GM19395 (cell line): ENCODE results near the gene NES.
A peak's percentile ranks its signal among the peaks of the same experiment; 100 is the strongest.

Experiments used
- ATAC-seq: cut with Tn5 transposase; IDR thresholded peaks from one replicate; pipeline ENCODE4 v1.9.1; 2021; ENCODE audit warnings: mild to moderate bottlenecking, moderate library complexity; ENCODE audit not compliant: unreplicated experiment

The NES gene

GRCh38 chr1:156664767-156665411 is 12.3 kb downstream of the NES start:
- ATAC-seq: no peak

DNA sequence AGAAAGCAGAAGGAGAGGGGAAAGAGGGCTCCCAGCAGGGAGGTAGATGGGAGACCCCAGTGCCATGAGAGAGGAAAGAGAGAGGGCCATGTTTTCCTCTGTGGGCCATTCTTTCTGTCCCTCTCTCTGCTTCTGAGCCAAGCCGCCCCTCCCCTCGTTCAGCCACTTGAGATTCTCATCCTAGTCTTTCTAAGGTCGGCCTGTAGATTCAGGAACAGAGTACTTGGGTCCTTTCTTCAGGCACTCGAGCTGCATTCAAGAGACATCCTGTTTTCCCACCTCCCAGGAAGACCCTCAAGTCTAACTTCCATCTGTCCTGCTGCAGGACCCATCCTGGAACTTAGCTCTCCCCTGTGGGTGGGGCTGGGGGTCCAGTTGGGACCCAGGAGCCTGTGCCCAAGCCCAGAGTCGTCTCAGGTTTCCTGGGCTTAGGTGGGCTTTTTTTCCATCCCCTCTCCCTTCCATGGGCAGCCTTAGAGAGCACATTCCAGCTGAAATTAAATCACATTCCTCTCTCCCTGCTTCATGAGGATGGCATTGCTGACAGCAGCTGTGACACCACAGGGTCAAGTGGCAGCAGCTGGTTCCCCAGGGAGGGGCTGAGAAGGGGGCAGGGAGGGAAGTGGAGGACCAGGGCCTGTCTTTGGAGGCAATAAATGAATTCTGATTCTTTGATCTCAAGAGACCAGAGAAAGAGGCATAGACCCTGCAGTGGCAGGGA is 13.0 kb downstream of the NES start:
- ATAC-seq: no peak

DNA sequence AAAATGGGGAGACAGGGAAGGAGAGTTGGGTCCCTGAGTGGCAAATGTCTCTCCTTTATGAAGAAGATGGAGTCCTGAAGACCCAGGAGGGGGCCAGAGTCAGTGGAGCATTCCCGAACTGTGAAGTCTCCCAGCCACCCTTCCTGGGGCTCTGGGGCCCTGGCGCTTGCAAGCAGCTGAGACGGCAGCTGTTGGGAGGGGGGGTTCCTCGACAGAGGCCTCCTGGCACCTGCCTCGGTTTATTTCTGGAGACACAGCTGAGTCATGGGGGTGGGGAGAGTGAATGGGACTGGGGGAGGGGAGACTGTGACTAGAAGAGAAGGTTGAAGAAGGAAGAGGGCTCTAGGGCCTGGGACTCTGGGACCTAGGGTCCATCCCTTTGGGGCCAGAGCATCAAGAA is 14.0 kb downstream of the NES start:
- no peak for ATAC-seq

DNA sequence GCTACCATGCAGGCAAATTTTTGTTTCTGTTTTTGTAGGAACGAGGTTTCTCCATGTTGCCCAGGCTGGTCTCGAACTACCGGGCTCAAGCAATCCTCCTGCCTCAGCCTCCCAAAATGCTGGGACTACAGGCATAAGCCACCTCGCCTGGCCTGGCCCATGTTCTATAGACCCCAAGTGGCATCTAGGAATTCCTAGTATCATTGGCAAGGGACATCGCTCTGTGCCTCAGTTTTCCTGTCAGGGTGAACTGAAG is 14.5 kb downstream of the NES start:
- no peak for ATAC-seq

DNA sequence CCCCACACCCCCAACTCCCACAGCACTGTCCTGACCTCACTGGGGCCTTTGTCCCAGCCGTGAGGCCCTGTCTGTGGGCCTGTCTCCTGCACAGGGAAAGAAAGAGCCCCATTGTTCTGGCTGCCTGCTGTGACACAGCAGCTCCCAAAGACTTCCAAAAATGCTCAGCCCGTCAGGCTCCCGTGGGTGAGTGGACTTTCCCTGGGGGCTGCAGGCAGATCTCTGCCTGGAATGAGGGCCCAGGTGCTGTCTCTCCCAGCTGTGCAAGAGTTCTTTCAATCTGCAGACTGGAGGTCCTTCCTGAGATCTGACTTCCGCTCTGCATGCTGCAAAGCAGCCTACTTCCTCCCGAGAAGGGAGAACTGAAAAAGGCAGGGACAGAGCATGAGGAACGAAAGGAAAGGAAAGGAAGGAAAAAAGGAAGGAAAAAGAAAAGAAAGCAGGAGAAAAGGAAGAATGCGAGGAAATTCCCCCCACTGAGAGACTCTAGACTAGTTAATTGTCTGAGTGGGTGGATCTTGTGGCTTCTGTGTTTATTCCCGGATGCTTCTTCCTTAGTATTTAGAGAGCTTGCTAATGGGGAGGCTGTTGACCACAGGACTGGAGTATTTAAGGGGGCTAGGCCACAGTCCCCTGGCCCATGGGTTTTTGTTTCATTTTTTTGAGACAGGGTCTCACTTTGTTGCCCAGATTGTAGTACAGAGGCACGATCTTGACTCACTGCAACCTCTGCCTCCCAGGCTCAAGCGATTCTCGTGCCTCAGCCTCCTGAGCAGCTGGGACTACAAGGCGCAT is 15.0 kb downstream of the NES start:
- no peak for ATAC-seq

GRCh38 chr1:156660752-156661112 is 16.5 kb downstream of the NES start:
- ATAC-seq: no peak

GRCh38 chr1:156659988-156660751 is 17.0 kb downstream of the NES start:
- peak; percentile 50 for ATAC-seq

DNA sequence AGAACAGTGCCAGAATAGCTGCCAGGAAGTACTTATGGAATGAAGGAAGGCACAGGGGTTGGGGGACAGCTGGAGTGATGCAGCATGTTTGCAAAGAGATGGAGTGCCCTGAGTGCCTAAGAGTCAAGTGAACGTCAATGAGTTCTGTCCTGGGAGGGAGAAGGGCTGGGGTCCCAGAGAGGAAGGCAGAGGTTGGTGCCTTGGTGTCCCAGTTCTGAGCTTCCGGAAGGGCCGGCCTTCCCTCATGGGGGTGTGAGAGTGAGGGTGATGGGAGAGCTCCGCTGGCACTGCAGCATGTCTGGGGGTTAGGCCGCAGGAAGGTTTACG is 17.6 kb downstream of the NES start:
- no peak for ATAC-seq

DNA sequence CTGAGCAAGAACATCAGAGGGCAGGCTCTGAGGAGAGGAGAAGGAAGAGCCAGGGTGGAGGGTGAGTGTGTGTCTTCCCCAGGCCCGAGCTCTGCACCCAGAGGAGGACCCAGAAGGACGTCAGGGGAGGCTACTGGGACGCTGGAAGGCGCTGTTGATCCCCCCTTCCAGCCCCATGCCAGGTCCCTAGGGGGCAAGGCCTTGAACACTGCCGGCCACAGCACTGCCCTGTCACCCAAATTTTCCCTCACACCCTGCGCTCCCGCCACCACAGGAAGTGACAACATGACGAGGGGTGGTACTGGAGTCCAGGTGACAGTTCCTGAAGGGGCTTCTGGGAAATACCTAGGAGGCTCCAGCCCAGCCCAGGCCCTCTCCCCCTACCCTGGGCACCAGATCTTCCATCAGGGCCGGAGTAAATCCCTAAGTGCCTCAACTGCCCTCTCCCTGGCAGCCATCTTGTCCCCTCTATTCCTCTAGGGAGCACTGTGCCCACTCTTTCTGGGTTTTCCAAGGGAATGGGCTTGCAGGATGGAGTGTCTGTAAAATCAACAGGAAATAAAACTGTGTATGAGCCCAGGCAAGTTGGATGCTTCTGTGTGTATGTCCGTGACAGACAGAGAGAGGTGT is 18.1 kb downstream of the NES start:
- no peak for ATAC-seq

- no peak for ATAC-seq
These were observed 18.7 kb downstream of the NES start for GRCh38 chr1:156658496-156658895.

DNA sequence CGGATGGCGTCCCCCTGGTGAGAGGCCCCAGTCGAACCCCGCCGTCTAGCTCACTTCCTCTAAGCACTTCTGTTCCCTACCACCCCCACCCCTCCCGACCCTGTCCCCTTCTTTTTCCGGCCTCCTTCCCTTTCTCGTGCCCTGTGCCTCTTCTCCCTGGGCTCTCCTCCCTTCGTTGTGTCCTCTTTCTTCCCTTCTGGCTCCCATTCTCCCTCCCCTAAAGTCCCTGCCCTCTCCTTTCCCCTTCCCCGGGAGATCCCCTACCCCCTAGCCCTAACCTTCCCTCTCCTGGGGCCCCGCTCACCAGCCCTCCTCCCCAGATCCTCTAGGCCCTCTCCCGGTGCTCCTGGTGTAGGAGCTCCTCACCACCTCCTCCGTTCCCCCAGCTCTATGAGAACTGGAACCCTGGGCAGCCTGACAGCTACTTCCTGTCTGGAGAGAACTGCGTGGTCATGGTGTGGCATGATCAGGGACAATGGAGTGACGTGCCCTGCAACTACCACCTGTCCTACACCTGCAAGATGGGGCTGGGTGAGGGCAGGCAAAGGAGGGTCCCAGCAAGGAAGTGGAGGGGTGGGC is 19.4 kb downstream of the NES start:
- ATAC-seq: no peak

- no peak for ATAC-seq
These were observed 20.1 kb downstream of the NES start for GRCh38 chr1:156656806-156657740.

DNA sequence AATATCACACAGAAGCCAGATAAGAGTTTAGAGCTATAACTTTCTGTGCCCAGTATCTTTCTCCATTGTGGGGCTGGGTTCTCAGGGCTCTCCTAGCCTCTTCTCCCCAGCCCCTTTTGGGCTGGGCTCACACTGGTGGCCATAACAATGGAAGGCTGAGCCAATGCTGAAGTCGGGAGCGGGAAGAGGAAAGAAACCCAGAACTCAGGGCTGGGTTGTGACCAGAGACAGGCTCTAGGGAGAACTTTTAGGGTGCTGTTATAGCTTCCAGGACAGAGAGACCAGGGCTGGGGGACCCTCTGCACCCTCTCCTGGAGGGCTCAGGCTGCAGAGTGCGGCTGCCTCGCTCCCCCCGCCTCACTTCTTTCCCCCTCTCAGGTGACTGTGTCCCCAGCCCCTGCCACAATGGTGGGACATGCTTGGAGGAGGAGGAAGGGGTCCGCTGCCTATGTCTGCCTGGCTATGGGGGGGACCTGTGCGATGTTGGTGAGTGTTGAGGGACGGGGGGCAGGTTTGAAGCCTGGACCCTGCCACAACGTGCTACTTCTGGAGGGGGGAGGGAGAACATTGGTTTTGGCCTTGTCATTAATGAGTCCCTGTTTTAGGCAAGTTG is 21.2 kb downstream of the NES start:
- ATAC-seq: no peak

DNA sequence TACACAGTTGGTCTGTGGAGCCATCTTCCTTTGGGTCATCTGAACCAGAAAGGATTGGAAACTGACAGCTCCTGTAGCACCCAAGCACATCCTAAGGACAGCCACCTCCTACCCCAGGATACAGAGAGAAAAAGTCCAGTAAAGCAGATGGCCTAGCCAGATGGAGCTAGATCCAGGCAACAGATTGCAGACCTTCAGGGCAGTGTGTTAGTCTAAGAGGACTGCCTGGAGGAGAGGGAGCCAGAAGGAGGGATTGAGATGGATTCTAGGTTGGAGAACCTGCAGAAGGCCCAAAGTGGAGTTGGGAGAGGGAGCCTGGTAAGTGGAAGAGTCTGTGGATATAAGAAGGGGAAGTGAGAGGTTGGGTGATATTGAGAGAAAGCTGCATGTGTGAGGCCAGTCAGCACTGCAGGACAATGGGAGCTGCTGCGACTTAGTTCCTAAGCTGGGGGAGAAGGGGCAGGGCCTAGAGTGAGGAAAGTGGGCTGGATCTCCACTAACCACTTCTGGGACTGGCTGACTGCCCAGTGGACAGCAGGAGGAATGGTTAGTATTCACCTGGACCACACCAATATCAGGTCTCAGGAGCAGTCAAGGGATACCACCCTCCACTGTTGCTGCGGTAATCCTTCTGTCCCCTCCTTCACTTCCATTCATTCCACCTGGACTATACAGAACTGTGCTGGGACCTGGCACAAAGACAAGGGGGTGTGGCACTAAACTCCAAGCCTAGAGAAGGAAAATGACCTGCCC is 21.9 kb downstream of the NES start:
- no peak for ATAC-seq

GRCh38 chr1:156654700-156655099 is 22.5 kb downstream of the NES start:
- ATAC-seq: no peak

DNA sequence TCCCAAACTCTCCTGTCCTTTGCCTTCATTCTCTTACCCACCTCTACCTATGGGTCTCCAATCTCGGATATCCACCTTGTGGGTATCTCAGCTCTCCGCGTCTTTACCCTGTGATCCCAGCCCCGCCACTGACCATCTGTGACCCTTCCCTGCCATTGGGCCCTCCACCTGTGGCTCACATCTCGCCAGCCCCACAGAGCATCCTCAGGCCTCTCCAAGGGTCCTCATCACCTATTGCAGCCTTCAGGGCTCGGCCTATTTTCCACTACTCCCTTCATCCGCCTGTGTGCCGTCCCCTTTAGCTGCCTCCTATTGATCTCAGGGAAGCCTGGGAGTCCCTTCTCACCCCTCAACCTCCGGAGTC is 24.2 kb downstream of the NES start:
- no peak for ATAC-seq

GRCh38 chr1:156652131-156652991 is 24.8 kb downstream of the NES start:
- no peak for ATAC-seq

GRCh38 chr1:156648951-156649350 is 28.3 kb downstream of the NES start:
- ATAC-seq: no peak
